Left lung (tissue), 10 donors: ENCODE data around the gene ANAPC7. TPM values are rescaled to one million over a fixed set of nuclear protein-coding genes. Genes with fewer than 3 reads are reported as not detected.

ENCODE experiments used
- ATAC-seq: fragments of 200-7000 bp; cut with Tn5 transposase; one replicate; pipeline ENCODE4 v1.9.1; 2020; ENCODE audit warnings: moderate library complexity
- DNase-seq, 4 donors: peaks; one replicate each; pipeline ENCODE4 v3.0.0-alpha.2; 2013 to 2020
- H3K27ac ChIP-seq, 2 donors: fragments of 200-600 bp; sonication (generic) in 1 of 2; one replicate each; pipeline versions ENCODE4 v1.5.0 to v1.8.0; 2020 to 2021
- H3K27me3 ChIP-seq, 2 donors: fragments of 200-600 bp; sonication (generic) in 1 of 2; one replicate each; pipeline versions ENCODE4 v1.5.0 to v1.8.0; 2020 to 2021
- H3K36me3 ChIP-seq, 2 donors: fragments of 200-600 bp; sonication (generic) in 1 of 2; one replicate each; pipeline versions ENCODE4 v1.5.0 to v1.8.0; 2020 to 2021
- H3K4me1 ChIP-seq, 2 donors: fragments of 200-600 bp; one replicate each; pipeline ENCODE4 v1.8.0; 2021
- H3K4me3 ChIP-seq, 2 donors: fragments of 200-600 bp; sonication (generic) in 1 of 2; one replicate each; pipeline versions ENCODE4 v1.5.0 to v1.8.0; 2020 to 2021; ENCODE audit warnings: mild to moderate bottlenecking in 1 of 2
- H3K9me3 ChIP-seq, 2 donors: fragments of 200-600 bp; sonication (generic) in 1 of 2; one replicate each; pipeline versions ENCODE4 v1.5.0 to v1.8.0; 2020 to 2021
- CTCF ChIP-seq, 2 donors: fragments of 200-600 bp; sonication (generic) in 1 of 2; IDR thresholded peaks; one replicate each; pipeline versions ENCODE4 v1.5.0 to v1.8.0; 2021; ENCODE audit warnings: antibody characterized with exemption in 2 of 2
- intact Hi-C, 2 donors: fragments of 100-400 bp; cut with DNase I; formaldehyde crosslinking; loops; one replicate each; pipeline versions ENCODE4 v1.11.2 to v1.14.2; 2022
- polyA plus RNA-seq, 6 donors: library from polyadenylated mRNA; unstranded; fragments of 120-200 nt; gene quantifications; one replicate each; pipeline ENCODE4 v1.2.1, GENCODE V29; 2013; ENCODE audit not compliant: insufficient read length in 6 of 6
- total RNA-seq, 2 donors: library from RNA; stranded (reverse); fragmentation: NEBNext Ultra II Directional; extraction: Animal tissue kit (Norgen Biotek cat#: 25700); gene quantifications; one replicate each; pipeline ENCODE4 v1.2.1, GENCODE V29; 2021
- donor health status: DM: no; HTN: yes; CAD: no.
- donor health status: DM: no; HTN: no; CAD: no.

Gene ANAPC7
- total and polyA plus RNA-seq, 8 donors, result 48.6 to 94.6 (median 84.2) TPM

- ATAC-seq (peak; percentile 84), DNase-seq (no peak)
- H3K4me3 ChIP-seq, result no peak overlapping the region
- H3K27me3 ChIP-seq, result no peaks in the 10 kb centered on the region
- TF ChIP-seq CTCF (IDR thresholded peaks at IDR 0.05), result no peak
- H3K9me3 ChIP-seq, result no peaks in the 10 kb centered on the region
- peaks cover 6 to 9% of the 10 kb centered on the region in 2 donors for H3K4me1 ChIP-seq
- H3K27ac ChIP-seq, result peak overlapping the region in 1 of 2 donors; percentile 54
- H3K36me3 ChIP-seq, result peaks cover 3 to 100% of the 10 kb centered on the region in 2 donors
- intact Hi-C loops, result no loop called here
Observed at GRCh38 chr12:110339184-110339952, 64.1 kb downstream of the ANAPC7 start.

DNA sequence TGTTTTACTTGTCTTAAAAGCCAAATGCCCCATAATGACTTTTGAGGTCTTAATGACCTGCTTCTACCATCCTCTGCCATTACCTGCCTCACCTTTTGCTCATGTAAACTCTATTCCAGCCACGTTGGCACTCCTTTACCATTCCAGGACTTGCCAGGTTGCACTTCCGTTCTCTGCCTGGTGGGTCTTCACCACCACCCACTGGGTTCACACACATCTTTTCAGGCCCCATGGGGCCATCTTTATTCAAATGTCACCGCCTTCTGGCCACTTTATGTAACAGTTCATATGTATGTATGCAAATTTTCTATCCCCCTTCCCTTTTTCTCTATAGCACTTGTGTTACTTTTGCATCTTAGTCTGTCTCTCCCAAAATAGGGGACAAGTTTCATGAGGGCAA lies 64.8 kb downstream of the ANAPC7 start:
- Histone ChIP-seq H3K27ac (no peak overlapping the region), H3K4me1 (peaks cover 4 to 9% of the 10 kb centered on the region in 2 donors), H3K9me3 (no peaks in the 10 kb centered on the region), H3K27me3 (no peaks in the 10 kb centered on the region), H3K36me3 (peaks cover 3 to 100% of the 10 kb centered on the region in 2 donors), H3K4me3 (no peak overlapping the region)
- ATAC-seq, result no peak
- intact Hi-C loops, result no loop called here
- DNase-seq, result no peak
- no peak for TF ChIP-seq CTCF (IDR thresholded peaks at IDR 0.05)

DNA sequence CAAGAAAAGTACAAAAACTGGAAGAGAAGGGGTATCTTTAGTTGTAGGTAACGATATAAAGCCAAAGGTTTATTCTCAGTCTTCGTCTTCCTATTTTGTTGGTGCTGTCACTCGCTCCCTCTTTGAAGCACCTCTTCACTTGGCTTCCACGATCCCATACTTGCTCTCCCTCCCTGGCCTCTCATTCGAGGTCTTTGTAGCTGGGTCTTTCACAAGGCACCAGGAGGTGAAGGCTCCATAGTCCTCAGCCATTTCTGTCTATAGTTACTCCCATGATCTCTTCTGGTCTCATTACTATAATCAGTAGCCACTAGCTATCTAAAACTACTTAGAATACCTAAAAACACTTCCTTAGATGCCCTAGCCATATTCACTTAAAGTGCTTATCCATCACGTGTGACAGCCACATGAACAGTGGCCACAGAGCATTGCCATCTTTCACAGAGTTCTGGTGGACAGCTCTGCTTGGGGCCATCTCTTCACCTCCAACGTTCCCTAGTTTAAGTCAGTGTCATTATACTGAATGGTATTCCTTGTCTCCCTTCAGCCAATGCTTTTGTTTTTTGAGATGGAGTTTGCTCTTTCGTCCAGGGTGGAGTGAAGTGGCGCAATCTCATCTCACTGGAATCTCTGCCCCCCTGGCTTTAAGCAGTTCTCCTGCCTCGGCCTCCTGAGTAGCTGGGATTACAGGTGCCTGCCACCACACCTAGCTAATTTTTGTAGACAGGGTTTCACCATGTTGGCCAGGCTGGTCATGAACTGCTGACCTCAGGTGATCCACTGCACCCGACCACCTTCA lies 65.4 kb downstream of the ANAPC7 start:
- Histone ChIP-seq H3K36me3 (peaks cover 3 to 100% of the 10 kb centered on the region in 2 donors), H3K4me3 (no peak overlapping the region), H3K4me1 (peaks cover 4 to 9% of the 10 kb centered on the region in 2 donors), H3K27ac (no peak overlapping the region), H3K9me3 (no peaks in the 10 kb centered on the region), H3K27me3 (no peaks in the 10 kb centered on the region)
- intact Hi-C loops, result no loop called here
- no peak for DNase-seq
- TF ChIP-seq CTCF (IDR thresholded peaks at IDR 0.05), result no peak
- ATAC-seq, result no peak

DNA sequence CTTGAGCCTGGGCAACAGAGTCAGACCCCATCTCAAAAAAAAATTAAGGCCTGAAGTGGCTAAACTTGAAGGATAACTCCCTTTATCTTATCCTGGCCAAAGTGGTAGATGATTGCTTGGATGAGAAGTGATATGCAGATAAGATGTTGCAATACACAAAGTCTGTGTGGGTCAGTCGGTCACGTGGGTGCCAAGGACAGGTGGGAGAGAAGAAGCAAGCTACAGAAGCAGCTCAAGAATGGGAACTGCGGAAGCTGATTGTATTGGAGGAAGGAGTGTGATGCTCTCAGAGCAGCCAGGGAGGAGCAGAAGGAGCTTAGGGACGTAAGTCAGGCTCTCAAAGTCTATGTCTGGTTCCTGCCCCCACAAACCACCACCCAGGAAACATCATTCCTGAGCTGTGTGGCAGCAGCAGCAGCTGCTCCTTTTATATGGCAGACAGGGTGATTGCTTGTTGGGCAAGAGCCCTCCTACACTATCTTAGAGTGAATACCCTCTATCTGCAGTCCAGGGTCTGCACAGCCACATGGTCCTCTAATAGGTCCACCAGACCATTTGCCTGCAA lies 67.9 kb downstream of the ANAPC7 start:
- Histone ChIP-seq H3K36me3 (peaks cover 3 to 100% of the 10 kb centered on the region in 2 donors), H3K27ac (no peak overlapping the region), H3K4me3 (no peak overlapping the region), H3K9me3 (no peaks in the 10 kb centered on the region), H3K4me1 (peaks cover 8 to 13% of the 10 kb centered on the region in 2 donors), H3K27me3 (no peaks in the 10 kb centered on the region)
- TF ChIP-seq CTCF (IDR thresholded peaks at IDR 0.05), result no peak
- intact Hi-C loops, result no loop called here
- DNase-seq (no peak), ATAC-seq (no peak)

DNA sequence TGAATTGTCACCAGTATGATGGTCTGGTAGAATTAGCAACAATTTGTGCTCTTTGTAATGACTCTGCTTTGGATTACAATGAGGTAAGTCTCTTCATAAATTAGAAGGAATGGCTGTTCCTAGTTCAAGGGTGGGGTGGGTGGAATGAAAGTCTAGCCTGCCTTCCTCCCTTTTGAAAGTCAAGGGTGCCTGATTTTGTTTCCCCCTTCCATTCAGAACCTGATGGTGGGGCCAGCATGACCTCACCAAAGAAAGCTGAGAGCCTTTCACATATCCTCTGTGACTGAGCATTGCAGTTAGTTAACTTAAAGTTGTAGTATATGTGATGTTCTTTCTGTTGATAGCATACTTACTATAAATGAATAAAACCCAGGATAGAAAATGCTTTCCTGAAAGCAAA lies 70.3 kb downstream of the ANAPC7 start:
- Histone ChIP-seq H3K9me3 (no peaks in the 10 kb centered on the region), H3K36me3 (peaks cover 3 to 95% of the 10 kb centered on the region in 2 donors), H3K4me1 (peaks cover 0 to 18% of the 10 kb centered on the region in 2 donors), H3K27me3 (no peaks in the 10 kb centered on the region), H3K4me3 (no peak overlapping the region), H3K27ac (no peak overlapping the region)
- DNase-seq (no peak), ATAC-seq (no peak)
- intact Hi-C loops, result no loop called here
- TF ChIP-seq CTCF (IDR thresholded peaks at IDR 0.05), result no peak
